Measurements from ENCODE around the gene DDX23. TPM values are rescaled to one million over a fixed set of nuclear protein-coding genes. Genes with fewer than 3 reads are reported as not detected.

DDX23 gene
- polyA plus RNA-seq, 1 donor (not counting 4 experiments of a cell fraction or from before 2014, with no cell fraction given) = 57.8 TPM

DNA sequence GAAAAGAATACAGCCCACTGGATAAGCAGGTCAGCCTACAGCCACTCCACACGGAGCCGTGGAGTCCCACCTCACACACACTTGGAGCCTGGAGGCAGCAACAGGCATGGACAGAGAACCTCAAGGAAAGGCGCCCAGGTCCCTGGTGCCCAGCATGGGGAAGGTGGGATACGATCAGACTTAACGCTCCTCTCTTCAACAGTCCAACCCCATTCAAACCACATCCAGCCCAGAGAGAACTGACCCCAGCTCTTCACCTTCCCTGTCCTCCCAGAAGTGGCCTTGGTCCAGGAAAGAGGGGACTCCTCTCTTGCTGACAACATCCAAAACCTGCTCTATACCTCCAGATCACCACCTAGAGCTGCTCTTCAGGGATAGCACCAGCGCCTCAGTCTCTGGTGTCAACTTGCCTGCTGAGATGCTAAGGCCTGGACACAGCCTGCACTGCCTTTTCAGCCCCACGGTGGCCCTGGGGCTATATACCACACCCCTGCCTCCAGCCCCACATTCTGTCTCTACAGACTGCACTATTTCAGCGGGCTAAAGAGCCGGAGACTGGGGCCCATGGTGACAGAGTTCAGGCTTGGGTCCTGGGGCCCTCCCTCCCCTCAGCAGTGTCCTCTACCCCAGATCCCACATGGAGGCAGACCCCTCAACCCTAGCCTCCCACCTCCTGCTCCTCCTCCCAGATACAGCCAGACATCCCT lies 70.1 kb downstream of the DDX23 start:
- Histone ChIP-seq H3K79me2 (ENCODE audit: control insufficient read depth, insufficient read depth, low read length) (peaks cover 5% of the 10 kb centered on the region), H3K27me3 (ENCODE audit: control insufficient read depth, extremely low read depth, insufficient read depth, low read length) (no peaks in the 10 kb centered on the region), H3K4me1 (ENCODE audit: control insufficient read depth, extremely low read depth, insufficient read depth, low read length) (peaks cover 11% of the 10 kb centered on the region), H3K9me1 (ENCODE audit: control insufficient read depth, extremely low read depth, insufficient read depth, low read length) (no peaks in the 10 kb centered on the region), H2AFZ (ENCODE audit: control insufficient read depth, low read length) (no peak overlapping the region), H3K4me3 (ENCODE audit: control insufficient read depth in 2 of 3, extremely low read depth in 1 of 3, insufficient read depth in 2 of 3, low read depth in 1 of 3, low read length in 3 of 3) (no peak overlapping the region), H4K20me1 (ENCODE audit: control insufficient read depth, extremely low read depth, insufficient read depth, low read length) (peaks cover 2% of the 10 kb centered on the region), H3K9me3 (ENCODE audit: control insufficient read depth, low read depth, low read length) (no peaks in the 10 kb centered on the region), H3K27ac (ENCODE audit: control insufficient read depth, insufficient read depth, low read length) (no peak overlapping the region), H3K4me2 (ENCODE audit: control insufficient read depth, extremely low read depth, insufficient read depth, low read depth, low read length) (no peak overlapping the region), H3K36me3 (ENCODE audit: control insufficient read depth in 2 of 2, extremely low read depth in 1 of 2, insufficient read depth in 2 of 2, low read length in 2 of 2) (peaks cover 0 to 4% of the 10 kb centered on the region in 2 experiments), H3K9ac (ENCODE audit: control insufficient read depth, extremely low read depth, insufficient read depth, low read length) (no peak overlapping the region)
- no peak for TF ChIP-seq EZH2 (IDR thresholded peaks at IDR 0.05; ENCODE audit: low read length)
- TF ChIP-seq, protein P1, sequence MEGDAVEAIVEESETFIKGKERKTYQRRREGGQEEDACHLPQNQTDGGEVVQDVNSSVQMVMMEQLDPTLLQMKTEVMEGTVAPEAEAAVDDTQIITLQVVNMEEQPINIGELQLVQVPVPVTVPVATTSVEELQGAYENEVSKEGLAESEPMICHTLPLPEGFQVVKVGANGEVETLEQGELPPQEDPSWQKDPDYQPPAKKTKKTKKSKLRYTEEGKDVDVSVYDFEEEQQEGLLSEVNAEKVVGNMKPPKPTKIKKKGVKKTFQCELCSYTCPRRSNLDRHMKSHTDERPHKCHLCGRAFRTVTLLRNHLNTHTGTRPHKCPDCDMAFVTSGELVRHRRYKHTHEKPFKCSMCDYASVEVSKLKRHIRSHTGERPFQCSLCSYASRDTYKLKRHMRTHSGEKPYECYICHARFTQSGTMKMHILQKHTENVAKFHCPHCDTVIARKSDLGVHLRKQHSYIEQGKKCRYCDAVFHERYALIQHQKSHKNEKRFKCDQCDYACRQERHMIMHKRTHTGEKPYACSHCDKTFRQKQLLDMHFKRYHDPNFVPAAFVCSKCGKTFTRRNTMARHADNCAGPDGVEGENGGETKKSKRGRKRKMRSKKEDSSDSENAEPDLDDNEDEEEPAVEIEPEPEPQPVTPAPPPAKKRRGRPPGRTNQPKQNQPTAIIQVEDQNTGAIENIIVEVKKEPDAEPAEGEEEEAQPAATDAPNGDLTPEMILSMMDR (optimal IDR thresholded peaks at IDR 0.05 in 1 of 3, IDR thresholded peaks at IDR 0.05 in 1 of 3, conservative IDR thresholded peaks at IDR 0.05 in 1 of 3; ENCODE audit: extremely low read depth in 1 of 3, insufficient read depth in 2 of 3, low read length in 3 of 3) = no peak
- FAIRE-seq = no peak
- no peak for DNase-seq (ENCODE audit: low read depth, low spot score)
- dilution Hi-C loops (cut with MboI; ENCODE audit: extremely low pct_ligation_motif_present, low sequenced_read_pairs) = no loop called here

DNA sequence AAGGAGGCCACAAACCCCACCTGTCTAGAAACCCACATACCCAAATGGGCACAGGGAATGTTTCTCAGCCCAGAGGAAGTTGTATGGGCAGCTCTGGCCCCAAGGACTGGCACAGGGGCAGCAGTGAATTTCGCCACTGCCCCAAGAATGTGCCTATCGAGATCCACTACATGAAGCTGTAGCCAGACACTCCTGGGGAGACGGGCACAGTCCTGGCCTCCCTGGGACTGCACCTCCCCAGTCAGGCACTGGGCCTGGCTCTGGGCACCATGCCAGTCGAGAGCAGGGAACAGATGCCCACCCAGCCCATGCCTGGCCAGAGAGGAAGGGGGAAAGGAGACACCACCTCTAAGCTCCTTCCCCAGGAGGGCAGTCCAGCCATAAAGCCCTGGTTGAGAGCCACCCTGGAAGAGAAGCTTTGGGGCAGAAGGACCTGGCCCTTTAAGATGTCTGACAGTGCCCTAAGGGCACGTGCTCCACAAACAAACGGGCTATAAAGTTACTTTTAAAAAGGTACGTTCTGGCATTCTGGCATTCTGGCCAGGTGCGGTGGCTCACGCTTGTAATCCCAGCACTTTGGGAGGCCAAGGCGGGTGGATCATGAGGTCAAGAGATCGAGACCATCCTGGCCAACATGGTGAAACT lies 71.5 kb downstream of the DDX23 start:
- no peak for FAIRE-seq
- DNase-seq (ENCODE audit: low read depth, low spot score) = no peak
- Histone ChIP-seq H3K27ac (ENCODE audit: control insufficient read depth, insufficient read depth, low read length) (no peak overlapping the region), H3K9me1 (ENCODE audit: control insufficient read depth, extremely low read depth, insufficient read depth, low read length) (no peaks in the 10 kb centered on the region), H3K9me3 (ENCODE audit: control insufficient read depth, low read depth, low read length) (no peaks in the 10 kb centered on the region), H3K4me2 (ENCODE audit: control insufficient read depth, extremely low read depth, insufficient read depth, low read depth, low read length) (no peak overlapping the region), H2AFZ (ENCODE audit: control insufficient read depth, low read length) (no peak overlapping the region), H3K36me3 (ENCODE audit: control insufficient read depth in 2 of 2, extremely low read depth in 1 of 2, insufficient read depth in 2 of 2, low read length in 2 of 2) (peaks cover 0 to 13% of the 10 kb centered on the region in 2 experiments), H3K4me1 (ENCODE audit: control insufficient read depth, extremely low read depth, insufficient read depth, low read length) (peaks cover 11% of the 10 kb centered on the region), H3K9ac (ENCODE audit: control insufficient read depth, extremely low read depth, insufficient read depth, low read length) (no peak overlapping the region), H3K79me2 (ENCODE audit: control insufficient read depth, insufficient read depth, low read length) (peaks cover 2% of the 10 kb centered on the region), H3K4me3 (ENCODE audit: control insufficient read depth in 2 of 3, extremely low read depth in 1 of 3, insufficient read depth in 2 of 3, low read depth in 1 of 3, low read length in 3 of 3) (no peak overlapping the region), H4K20me1 (ENCODE audit: control insufficient read depth, extremely low read depth, insufficient read depth, low read length) (peaks cover 2% of the 10 kb centered on the region), H3K27me3 (ENCODE audit: control insufficient read depth, extremely low read depth, insufficient read depth, low read length) (no peaks in the 10 kb centered on the region)
- no peak for TF ChIP-seq EZH2 (IDR thresholded peaks at IDR 0.05; ENCODE audit: low read length)
- TF ChIP-seq, protein P1 (optimal IDR thresholded peaks at IDR 0.05 in 1 of 3, IDR thresholded peaks at IDR 0.05 in 1 of 3, conservative IDR thresholded peaks at IDR 0.05 in 1 of 3; ENCODE audit: extremely low read depth in 1 of 3, insufficient read depth in 2 of 3, low read length in 3 of 3) = no peak
- dilution Hi-C loops (cut with MboI; ENCODE audit: extremely low pct_ligation_motif_present, low sequenced_read_pairs) = no loop called here
